Dermis microvascular lymphatic vessel endothelial cell (primary cell): ENCODE data around the gene LINGO3. TPM values are rescaled to one million over a fixed set of nuclear protein-coding genes. Genes with fewer than 3 reads are reported as not detected.
"Not testable (repeated sequence)": the region's sequence is repeated elsewhere in the genome, so short reads cannot be mapped to it uniquely, and the experiment has no call there.

Experiments
- DNase-seq, 2 donors: peaks; one replicate each; pipeline versions ENCODE4 v3.0.0 to v3.0.0-alpha.2; 2010; ENCODE audit warnings: low read depth in 2 of 2
- total RNA-seq: library from RNA; depleted of rRNA; stranded (reverse); fragments of >200 nt; gene quantifications from 2 replicates; pipeline ENCODE4 v1.2.1, GENCODE V29; 2014

LINGO3 gene
- total RNA-seq, 1 donor from 2014 or later: not detected

DNA sequence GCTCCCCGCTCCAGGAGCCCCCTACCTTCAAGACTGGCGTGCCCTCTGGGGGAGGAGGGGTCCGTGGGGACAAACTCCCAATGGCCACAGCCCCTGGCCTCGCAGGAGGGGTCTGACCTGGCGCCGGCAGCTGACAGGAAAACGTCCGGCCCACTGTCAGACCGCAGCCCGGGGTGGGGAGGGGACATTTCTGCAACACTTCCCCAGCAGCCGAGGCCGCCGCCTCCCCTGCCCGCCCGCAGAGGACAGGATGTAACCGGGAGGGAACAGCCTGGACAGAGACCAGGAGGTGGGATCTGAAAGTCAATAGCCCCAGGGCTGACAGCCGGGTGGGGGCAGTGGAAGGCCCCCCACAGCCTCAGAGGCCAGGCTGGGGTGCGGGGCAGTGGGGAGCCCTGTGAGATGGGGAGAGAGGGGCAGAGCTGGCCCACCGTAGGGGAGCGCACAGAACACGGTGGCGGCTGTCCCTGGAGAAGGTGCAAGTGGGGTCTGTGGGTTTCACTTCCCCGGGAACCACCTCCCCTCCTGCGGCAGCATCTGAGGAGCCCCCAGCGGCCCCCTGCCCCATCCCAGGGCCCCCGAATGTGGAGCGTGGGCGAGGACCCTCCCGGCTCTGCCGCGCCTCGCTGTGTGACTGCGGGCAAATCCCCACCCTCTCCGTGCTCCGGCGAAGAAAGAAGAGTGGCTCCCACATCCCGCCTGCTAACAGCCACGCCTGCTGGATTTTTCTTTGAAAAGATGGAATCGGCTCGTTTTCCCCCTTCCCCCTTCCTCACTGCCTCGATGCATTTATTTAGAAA, 25.7 kb downstream of the LINGO3 start, which contains the start of gene PEAK3:
PEAK3 (minus strand) TSS at position 114 of the 800 bp plus-strand sequence. CDS start 1,244 bp downstream, outside the sequence.
- DNase-seq: peak in 1 of 2 donors; percentile 39

- not testable (repeated sequence) for DNase-seq
Observed at GRCh38 chr19:2281265-2282061, 26.5 kb downstream of the LINGO3 start.

GRCh38 chr19:2280633-2281264, 27.2 kb downstream of the LINGO3 start:
- DNase-seq: no peak

DNA sequence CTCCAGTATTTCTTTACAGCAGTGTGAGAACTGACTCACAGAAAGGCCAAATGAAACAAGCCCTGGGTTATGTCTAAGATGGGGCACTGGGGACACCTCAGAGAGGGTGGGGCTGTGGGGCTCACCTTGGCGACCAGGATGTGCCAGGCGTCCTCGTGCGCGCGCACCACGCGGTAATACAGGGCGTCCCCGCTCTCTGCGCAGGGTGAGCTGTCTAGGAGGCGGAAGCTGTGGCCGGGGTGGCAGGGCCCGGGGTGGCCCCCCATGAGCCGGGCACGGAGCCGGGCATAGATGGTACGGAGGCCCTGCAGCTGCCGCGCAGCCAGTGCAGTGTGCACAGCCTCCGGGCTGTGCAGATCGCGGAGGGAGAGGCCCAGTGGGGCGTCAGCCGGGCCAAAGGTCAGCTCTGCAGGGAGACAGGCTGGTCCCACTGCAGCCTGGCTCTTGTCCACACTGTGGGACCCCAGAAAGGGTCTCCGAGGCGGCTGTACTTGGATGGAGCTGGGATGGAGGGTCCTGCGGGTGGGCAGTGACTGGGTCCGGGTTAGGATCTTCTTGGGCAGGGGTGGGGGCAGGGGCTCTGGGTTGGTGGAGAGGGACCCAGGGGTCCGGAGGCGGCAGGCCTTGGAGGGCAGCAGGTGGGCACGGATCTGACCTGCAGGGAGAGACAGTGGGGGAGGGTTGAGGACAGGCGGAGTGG, 29.3 kb downstream of the LINGO3 start:
- no peak for DNase-seq

DNA sequence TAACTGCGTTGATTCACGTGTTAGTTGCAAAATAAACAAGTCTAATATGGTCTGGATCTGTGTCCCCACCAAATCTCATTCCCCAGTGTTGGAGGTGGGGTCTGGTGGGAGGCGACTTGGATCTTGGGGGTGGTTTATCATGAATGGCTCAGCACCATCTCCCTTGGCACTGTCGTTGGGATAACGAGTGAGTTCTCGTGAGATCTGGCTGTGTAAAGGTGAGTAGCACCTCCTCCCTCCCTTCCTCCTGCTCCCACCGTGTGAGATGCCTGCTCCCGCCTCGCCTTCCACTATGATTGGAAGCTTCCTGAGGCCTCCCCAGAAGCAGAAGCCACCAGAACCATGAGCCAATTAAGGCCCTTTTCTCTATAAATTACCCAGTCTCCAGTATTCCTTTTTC, 30.8 kb downstream of the LINGO3 start:
- no peak for DNase-seq

DNA sequence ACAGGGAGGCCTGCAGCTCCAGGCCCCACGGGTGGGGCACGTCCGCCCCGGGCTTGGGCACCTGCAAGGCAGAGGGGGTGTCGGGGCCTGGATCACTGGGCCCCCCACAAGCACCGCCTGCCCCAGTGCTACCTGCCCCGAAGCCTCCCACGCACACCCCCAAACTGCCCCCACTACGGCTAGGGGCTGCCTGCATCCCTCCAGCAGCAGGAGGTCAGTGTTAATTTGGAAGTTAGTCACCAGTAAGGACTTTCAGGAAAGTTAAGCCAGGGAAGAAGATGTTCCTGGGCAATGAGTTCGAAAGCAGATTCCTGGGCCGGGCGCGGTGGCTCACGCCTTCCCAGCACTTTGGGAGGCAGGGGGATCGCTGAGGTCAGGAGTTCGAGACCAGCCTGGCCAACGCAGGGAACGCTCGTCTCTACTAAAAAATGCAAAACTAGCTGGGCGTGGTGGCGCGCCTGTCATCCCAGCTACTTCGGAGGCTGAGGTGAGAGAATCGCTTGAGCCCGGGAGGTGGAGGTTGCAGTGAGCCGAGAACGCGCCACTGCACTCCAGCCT, 31.4 kb downstream of the LINGO3 start:
- DNase-seq: no peak

DNA sequence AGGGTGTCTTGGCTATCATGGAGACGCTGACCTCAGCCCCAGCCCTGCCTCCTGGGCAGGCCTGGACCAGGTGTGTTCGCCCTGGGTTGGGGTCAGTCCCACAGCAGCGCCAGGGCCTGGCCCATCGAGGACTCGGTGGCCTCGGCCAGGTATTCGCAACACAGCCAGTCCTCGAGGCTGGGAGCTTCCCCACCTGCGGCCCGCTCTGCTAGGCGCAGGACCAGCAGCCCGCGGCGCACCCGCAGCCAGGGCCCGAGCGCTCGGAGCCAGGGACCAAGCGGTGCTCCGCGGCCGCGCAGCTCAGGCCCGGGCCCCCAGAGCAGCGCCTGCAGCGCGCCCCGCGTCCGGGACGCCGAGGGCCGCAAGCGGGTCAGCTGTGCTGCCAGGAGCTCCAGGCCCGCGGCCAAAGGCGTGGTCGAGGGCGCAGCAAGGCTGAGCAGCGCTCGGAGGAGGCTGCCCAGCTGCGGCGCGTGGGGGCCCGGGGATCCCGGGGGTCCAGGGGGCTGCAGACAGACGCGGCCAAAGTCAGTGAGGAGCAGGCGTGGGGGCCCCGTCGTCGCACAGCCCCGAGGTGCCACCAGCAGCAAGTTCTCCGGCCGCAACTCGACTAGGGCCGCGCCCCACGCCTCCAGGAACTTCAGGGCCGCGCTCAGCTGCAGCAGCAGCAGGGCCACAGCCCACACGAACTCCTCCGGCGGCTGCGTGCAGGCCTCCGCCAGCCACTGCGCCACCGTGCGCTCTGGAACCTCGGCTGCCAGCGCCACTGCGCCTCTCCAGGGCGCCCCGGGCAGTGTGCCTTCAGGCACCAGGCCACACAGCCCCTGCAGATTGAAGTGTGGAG, 32.1 kb downstream of the LINGO3 start:
- DNase-seq: no peak

DNA sequence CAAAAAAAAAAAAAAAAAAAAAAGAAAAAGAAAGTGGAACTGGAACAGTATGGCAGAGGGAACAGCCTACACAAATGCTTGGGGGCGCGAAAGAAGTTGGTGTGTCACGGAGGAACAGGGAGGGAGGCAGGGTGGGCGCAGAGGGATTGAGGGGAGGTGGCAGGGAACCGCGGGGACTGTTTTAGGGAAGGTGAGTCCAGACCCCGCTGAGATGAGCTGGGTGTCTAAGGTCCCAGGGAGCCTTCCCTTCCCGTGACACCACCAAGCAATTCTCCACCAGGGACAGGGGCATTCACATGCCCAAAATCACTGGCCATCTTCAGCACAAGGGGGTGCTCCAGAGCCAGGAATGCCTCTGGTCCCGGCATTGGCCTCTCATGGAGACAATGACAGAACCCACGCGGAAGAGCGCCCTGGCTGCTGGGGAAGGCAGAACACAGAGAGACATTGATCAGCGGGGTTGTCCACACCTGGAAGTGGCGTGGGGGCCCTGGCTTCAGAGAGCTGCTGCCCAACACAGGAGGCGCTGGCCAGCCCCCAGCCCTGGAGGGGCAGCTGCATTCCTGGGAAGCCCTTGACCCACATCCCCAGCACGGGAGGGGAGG, 32.9 kb downstream of the LINGO3 start:
- DNase-seq: peak; percentile 50 to 70

- no peak for DNase-seq
Observed at GRCh38 chr19:2274185-2274711, 33.7 kb downstream of the LINGO3 start.

GRCh38 chr19:2273356-2274184, 34.4 kb downstream of the LINGO3 start:
- peak in 1 of 2 donors; percentile 70 for DNase-seq

DNA sequence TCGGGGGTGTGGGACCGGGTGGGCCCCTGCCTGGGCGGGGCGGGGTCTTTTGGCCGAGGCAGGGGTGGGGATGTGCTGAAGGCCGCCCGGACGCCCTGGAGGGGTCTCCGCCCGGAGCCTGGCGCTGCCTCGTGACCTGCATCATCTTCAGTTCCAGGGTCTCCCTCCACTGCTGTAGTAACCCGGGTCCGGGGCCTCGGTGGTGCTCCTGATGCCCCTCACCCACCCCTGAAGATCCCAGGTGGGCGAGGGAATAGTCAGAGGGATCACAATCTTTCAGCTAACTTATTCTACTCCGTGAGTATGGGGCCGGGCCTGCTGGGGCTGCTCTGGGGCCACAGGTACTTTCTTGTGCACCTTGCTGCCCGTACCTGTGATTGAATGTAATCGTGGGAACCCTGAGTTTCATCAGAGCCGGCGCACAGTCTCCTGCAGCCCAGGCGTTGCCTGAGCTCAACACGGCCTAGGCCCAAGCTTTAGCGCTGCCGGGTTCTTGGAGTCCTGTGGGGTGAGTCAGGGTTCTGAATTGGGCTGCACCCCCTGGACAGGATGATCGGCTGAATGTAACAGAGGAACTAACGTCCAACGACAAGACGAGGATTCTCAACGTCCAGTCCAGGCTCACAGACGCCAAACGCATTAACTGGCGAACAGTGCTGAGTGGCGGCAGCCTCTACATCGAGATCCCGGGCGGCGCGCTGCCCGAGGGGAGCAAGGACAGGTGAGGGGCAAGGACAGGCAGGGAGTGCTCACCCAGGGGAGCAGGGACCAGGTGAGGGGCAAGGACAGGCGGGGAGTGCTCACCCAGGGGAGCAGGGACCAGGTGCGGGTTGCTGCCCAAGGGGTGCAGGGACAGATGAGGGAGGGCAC, 36.5 kb downstream of the LINGO3 start:
- DNase-seq: no peak

DNA sequence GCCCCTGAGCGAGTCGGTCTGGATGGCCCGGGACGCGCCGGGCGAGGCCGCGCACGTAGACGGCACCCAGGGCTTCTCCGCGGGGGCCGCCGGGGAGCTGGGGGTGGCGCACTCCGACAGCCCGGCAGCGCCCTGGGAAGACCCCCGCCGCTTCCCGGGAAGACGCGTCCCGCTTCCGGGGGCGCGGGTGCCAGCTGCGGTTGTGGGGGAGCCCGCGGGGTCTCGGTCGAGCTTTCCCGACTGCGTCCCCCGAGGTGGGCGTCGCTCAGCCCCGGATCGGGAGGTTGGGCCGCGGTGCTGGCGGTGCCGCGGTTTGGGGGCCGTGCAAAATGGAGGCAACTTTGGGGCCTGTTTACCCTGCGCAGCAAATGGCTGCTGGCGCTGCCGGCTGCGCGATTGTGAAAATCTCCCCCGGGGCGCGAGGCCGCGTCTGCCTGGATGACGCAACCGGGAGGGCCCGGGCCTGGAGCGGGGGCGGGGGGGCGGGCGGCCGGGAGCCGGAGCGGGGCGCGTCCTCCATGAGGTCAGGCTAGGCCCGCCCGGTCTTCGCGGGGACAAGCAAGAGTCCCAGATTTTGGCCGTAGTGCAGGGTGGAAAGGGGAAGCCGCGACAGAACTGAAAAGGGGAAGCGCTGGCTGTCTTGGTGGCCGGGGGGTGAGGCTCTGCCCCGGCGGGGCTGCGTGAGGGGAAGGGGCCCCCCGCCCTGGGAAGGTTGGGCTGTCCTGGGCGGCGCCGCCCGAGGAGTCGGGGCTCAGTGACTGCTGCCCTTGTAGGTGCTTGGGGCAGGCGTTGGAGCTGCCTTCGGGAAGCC, 37.3 kb downstream of the LINGO3 start:
- DNase-seq: peak in 1 of 2 donors; percentile 78

DNA sequence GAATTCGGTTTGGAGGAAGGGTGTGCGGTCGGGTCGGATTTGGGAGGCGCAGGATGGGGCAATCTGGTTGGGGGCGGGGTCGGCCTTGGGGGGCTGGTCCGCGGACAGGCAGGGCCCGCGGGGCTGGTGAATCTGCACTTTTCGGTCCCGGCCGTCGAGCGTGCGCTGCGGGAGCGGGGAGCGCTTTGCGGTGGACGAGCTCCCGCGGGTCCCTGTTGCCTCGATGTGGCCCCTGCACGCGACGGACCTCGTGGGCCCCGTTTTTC, 37.9 kb downstream of the LINGO3 start:
- DNase-seq: no peak

DNA sequence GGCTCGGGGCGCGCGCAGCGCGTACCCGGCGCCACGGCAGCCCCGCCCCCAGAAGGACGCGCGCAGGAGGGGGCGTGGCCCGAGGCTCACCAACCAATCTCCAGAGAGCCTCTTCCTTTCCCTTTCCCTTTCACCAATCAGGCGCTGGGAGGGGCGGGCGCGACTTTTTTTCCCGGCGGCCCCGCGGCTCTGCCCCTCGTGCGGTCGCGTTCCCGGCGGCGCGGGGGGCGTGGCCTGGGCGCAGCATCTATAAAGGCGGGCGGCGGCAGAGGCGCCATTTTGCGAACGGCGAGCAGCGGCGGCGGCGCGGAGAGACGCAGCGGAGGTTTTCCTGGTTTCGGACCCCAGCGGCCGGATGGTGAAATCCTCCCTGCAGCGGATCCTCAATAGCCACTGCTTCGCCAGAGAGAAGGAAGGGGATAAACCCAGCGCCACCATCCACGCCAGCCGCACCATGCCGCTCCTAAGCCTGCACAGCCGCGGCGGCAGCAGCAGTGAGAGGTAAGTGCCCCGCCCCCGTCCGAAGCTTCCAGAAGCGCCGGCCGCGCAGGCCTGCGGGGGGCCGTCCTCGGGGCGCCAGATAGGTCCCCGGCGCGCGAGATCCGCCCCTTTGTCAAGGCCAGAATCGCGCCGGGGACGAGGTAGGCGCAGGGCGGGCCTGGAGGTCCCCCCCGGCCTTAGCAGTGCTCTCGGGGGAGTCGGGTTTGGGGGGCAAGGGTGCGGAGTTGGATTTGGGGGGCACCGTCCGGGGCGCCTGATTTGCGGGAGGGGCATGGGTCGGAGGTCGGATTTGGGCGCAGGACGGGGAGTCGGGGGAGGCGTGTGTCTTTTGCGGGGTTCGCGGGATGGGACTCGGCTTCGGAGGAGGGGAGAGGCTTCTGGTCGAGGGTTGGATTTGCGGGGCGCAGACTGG, 38.5 kb downstream of the LINGO3 start:
- peak; percentile 89 to 97 for DNase-seq

GRCh38 chr19:2268861-2269243, 39.1 kb downstream of the LINGO3 start:
- DNase-seq: no peak

DNA sequence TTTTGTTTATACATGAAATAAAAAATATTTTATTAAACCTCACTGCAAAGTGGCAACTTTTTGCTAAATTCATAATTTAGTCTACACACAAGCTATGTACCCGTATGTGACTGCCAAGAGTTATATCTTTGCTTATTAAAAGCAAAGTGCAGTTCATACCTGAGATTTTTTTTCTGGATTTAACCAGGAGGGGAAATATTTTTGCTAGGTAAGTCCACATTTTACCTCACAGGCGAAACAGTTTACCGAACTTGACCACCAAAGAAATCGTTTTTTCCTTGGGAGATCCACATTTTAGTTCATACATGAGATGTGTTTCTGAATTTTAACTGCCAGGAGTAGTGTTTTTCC, 39.5 kb downstream of the LINGO3 start:
- DNase-seq: no peak
